OCI-LY1 (cell line): ENCODE results near the gene TIMM8B.

ENCODE experiments used
- CTCF ChIP-seq: fragments of 200-600 bp; sonication (generic), shearing (Covaris generic); IDR thresholded peaks from 2 replicates; pipeline ENCODE4 v1.5.1; 2017; ENCODE audit warnings: mild to moderate bottlenecking, antibody characterized with exemption, low read length, moderate library complexity, mixed read lengths
- EZH2 ChIP-seq: fragments of 200-600 bp; sonication (generic), shearing (Covaris generic); IDR thresholded peaks from 2 replicates; pipeline ENCODE4 v1.8.0; 2017; ENCODE audit warnings: borderline replicate concordance, mixed run types, mild to moderate bottlenecking, antibody characterized with exemption, low read length, moderate library complexity, mixed read lengths

GRCh38 chr11:112106070-112106469 lies 19.5 kb upstream of the TIMM8B start:
- no peak for TF ChIP-seq CTCF
- TF ChIP-seq EZH2, result no peak
